ENCODE measurements around the gene SPIRE2.

The SPIRE2 gene

DNA sequence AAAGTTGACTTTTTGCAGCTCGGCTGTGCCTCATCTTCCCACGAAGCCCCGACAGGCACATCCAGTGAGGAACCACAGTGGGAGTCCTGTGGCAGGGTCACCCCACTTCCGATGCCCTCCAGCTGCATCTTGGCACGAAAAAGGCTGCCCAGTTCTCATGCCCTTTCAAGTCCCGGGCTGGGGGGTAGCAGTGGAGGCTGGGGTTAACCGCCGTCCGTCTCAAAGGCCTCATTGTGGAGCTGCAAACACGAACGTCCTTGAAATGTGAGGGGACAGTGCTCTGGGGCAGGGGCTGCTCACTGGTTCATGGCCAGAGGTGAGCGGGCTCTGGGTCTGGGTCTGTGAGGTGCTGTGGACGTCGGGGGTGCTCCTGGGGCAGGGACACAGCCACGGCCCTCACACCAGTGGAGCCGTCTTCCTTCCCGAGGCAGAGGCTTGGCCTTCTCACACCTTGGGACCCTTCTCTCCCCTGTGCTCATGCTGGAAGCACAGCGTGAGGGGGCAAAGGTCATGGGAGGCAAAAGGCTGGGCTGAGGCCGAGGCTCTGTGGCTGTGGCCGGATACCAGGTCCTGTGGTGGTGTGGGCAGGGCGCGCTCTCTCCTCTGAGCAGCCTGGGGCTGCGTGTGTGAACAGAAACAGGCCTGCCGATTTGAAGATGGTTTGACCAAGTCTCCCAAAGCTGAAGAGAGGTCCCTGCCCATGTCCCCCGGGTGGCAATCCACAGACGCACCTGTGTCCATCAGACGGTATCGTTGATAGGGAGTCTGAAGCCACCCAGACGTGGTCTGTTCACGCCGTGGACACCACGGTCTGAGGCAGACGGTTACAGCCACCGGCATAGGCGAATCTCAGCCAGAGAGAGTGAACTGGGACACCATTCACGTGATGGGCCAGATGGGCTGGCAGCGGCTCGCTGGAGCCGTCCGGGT is 87.3 kb downstream of the SPIRE2 start:
- no peak for DNase-seq (ENCODE audit: low spot score)

DNA sequence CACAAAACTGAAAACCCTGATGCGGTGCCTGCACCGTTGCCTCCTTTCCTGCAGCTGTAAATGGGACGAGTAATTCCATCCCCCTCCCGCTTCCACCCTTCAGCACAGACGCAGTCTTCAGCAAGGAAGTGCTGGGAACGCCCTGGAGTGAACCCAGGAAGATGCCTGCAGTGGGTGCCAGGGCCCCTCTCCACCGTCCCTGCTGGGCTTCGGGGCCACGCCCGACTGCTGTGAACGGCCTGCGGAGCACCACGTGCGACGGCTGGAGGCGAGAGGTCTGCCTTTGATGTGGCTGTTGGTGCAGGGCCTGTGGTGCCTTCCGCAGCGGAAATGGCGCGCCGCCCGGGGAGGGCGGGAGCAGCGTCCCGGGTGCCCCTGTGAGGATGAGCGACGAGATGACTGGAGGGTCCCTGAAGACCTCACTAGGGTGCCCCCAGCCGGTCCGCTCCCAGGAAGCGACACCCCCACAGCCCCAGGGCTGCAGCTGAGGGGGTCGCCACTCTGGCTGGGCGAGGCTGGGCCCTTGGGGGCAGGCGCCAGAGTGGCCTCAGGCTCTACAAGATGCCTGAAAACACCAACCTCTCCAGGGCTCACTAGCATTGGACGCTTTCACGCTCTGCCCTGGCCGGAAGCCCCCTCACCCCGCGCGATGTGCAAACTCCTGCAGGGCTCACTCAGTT is 89.6 kb downstream of the SPIRE2 start:
- peak; percentile 93 for DNase-seq (ENCODE audit: low spot score)

DNA sequence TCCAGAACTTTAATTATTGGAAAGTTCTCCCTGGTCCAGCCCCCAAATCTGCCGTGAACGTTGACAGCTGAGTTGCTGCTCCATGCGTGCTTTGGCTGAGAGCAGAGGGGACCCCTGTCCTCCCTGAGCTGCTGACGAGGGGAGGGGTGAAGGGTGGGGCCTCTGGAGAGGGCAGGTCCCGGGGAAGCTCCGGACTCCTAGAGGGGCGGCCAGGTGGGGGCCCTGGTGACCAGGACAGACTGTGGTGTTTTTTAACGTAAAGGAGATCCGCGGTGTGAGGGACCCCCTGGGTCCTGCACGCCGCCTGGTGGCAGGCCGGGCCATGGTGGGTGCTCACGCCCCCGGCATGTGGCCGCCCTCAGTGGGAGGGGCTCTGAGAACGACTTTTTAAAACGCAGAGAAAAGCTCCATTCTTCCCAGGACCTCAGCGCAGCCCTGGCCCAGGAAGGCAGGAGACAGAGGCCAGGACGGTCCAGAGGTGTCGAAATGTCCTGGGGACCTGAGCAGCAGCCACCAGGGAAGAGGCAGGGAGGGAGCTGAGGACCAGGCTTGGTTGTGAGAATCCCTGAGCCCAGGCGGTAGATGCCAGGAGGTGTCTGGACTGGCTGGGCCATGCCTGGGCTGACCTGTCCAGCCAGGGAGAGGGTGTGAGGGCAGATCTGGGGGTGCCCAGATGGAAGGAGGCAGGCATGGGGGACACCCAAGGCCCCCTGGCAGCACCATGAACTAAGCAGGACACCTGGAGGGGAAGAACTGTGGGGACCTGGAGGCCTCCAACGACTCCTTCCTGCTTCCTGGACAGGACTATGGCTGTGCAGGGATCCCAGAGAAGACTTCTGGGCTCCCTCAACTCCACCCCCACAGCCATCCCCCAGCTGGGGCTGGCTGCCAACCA is 90.4 kb downstream of the SPIRE2 start, which contains the start of gene MC1R:
MC1R (plus strand) TSS at position 410 of the 895 bp plus-strand sequence; CDS start at position 807, 397 bp downstream.
- DNase-seq (ENCODE audit: low spot score), result peak; percentile 95

DNA sequence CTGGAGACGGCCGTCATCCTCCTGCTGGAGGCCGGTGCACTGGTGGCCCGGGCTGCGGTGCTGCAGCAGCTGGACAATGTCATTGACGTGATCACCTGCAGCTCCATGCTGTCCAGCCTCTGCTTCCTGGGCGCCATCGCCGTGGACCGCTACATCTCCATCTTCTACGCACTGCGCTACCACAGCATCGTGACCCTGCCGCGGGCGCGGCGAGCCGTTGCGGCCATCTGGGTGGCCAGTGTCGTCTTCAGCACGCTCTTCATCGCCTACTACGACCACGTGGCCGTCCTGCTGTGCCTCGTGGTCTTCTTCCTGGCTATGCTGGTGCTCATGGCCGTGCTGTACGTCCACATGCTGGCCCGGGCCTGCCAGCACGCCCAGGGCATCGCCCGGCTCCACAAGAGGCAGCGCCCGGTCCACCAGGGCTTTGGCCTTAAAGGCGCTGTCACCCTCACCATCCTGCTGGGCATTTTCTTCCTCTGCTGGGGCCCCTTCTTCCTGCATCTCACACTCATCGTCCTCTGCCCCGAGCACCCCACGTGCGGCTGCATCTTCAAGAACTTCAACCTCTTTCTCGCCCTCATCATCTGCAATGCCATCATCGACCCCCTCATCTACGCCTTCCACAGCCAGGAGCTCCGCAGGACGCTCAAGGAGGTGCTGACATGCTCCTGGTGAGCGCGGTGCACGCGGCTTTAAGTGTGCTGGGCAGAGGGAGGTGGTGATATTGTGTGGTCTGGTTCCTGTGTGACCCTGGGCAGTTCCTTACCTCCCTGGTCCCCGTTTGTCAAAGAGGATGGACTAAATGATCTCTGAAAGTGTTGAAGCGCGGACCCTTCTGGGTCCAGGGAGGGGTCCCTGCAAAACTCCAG is 91.5 kb downstream of the SPIRE2 start:
- DNase-seq (ENCODE audit: low spot score), result no peak

DNA sequence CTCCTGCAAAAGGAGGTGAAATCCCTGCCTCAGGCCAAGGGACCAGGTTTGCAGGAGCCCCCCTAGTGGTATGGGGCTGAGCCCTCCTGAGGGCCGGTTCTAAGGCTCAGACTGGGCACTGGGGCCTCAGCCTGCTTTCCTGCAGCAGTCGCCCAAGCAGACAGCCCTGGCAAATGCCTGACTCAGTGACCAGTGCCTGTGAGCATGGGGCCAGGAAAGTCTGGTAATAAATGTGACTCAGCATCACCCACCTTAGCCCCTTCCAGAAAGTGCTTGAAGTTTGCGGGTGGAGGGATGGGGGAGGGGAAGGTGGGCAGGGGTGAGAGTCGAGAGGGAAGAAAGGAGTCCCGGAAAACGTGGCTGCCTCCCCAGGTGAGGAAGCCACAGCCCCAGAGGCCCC is 92.4 kb downstream of the SPIRE2 start:
- DNase-seq (ENCODE audit: low spot score), result peak; percentile 10

All from HuH-7.5 (cell line).